Stromal cell of bone marrow (primary cell): Measurements from ENCODE around the gene TMEM163.

ENCODE experiments used
- DNase-seq: peaks from one replicate; pipeline ENCODE4 v3.0.0-alpha.2; 2012; ENCODE audit warnings: low read depth

TMEM163 gene

GRCh38 chr2:134692499-134692898, 26.3 kb downstream of the TMEM163 start:
- no peak for DNase-seq

GRCh38 chr2:134690629-134691215, 28.1 kb downstream of the TMEM163 start:
- DNase-seq, result no peak

DNA sequence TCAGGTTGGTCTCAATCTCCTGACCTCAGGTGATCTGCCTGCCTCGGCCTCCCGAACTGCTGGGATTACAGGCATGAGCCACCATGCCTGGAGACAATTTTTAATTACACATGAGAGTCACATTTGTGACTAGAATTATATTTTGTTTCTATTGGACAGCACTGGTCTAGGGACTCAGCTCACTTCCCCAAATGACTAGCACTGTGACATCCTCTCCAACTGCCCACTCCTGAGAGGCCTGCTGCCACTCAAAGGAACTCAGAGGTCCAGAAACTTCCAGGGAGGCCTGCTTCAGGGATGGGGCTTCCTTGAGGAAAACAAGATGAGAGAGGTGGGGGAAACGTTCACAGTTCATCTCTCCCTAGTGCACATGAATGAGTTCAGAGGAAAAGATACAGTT, 29.5 kb downstream of the TMEM163 start:
- DNase-seq, result no peak

DNA sequence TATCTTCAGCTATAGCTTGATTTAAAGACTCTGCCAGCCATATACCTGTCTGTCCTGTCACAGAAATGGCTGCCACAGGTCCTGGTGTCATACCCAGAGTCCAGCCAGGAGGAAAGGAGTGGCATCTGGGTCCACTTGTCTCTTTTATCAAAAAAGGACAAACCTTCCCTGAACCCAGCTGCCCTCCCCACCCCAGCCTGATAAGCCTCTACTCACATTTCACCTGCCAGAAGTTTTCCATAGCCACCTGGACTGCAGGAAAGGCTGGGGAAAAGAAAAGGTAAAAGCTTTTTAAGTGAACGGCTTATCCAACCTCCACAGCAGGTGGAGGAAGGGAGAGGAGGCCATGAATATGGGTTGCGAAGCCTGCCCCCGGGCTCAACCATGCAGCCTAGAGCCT, 32.8 kb downstream of the TMEM163 start:
- DNase-seq, result no peak

DNA sequence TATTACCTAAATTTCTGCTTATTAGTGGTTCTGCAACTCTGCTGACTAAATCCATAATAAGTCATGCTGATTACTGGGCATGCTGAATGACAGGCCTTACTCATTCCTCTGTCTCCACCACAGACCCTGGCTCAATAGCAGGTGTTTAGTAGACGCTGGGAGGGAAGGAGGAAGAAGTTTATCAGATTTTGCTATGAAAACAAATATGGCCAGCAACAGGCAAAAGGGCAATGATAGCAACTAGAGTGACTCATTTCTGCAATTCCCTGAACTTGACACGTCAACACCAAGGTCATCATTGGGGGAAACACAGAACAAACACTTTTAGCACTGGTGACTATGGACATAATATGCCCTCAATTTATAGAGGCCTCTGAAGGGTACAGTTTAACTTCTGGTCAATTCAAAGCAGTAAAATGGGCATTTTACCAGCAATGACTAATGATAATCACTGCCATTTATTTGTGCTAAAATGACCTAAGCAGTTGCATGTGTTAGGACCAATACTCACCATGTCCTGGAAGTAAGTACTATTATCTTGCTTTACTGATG, 35.2 kb downstream of the TMEM163 start:
- no peak for DNase-seq

DNA sequence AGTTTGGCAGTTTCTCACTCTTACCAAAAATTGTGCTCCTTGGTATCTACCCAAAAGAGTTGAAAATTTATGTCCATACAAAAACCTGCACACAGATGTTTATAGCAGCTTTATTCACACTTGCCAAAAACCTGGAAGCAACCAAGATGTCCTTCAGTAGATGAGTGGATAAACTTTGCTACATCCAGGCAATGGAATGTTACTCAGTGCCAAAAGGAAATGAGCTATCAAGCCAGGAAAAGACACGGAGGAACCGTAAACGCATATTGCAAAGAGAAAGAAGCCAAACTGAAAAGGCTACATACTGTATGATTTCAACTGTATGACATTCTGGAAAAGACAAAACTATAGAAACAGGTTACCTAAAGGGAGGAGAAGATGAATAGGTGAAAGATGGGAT, 36.1 kb downstream of the TMEM163 start:
- DNase-seq, result no peak

DNA sequence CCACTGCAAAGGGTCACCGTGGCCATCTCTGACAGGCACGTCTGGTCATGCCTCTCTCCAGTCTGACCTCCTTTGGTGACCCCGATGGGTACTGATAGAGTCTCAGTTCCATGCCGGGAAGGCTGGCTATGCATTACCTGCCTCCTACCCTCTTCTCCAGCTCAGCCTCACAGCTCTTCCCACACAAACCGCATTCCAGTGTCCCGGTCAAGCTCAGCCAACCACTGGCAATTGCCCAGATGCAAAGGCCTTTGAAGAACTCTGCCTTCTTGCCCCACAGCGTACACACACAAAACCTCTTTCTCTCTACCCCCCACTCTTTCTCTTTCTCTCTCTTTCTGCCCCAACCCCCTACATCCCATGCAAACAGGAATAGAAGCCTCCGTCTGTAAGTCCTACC, 37.6 kb downstream of the TMEM163 start:
- DNase-seq, result no peak

GRCh38 chr2:134679745-134680144, 39.1 kb downstream of the TMEM163 start:
- no peak for DNase-seq

DNA sequence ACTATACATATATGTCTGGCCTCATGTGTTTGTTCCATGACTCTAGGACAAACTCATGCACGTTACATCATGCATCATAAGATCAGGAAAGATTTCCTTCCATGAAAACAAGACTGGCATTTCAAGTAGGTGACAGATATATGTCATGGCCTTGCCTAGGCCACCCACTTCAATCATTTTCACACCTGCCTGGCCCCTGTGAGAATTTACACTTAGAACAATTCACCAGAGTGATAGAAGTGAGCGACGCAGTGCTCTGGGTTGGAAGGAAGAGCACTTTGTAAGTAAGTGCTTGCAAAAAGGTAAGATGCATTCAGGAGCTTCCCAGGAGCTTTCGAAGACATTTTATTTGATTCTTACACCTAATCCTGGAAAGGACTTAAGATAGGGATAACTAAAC, 39.5 kb downstream of the TMEM163 start:
- no peak for DNase-seq

- DNase-seq, result no peak
These were observed 40.7 kb downstream of the TMEM163 start for GRCh38 chr2:134677856-134678756.

- DNase-seq, result no peak
These were observed 41.8 kb downstream of the TMEM163 start for GRCh38 chr2:134676960-134677359.

- DNase-seq, result peak; percentile 13
These were observed 43.5 kb downstream of the TMEM163 start for GRCh38 chr2:134675314-134675713.

GRCh38 chr2:134674687-134675086, 44.1 kb downstream of the TMEM163 start:
- no peak for DNase-seq

GRCh38 chr2:134671513-134671912, 47.3 kb downstream of the TMEM163 start:
- no peak for DNase-seq

DNA sequence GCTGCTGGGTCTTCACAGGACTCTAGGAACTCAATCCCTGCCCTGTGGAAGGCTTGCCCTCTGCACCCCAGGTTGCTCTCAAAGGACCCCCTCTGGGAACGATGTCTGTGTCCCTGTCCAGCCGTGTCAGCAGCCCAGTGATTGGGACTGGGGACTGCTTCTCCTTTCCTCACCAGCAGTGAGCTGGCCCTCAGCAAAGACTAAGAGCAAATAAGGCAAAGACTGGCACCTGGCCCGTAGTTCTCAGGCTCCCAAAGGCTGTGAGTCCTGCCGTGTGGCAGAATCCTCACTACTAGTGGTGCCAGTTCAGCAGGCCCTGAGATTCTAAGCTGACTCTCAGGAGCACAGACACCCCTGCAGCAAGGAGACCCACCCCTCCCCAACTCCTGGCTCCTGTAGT, 47.8 kb downstream of the TMEM163 start:
- no peak for DNase-seq

DNA sequence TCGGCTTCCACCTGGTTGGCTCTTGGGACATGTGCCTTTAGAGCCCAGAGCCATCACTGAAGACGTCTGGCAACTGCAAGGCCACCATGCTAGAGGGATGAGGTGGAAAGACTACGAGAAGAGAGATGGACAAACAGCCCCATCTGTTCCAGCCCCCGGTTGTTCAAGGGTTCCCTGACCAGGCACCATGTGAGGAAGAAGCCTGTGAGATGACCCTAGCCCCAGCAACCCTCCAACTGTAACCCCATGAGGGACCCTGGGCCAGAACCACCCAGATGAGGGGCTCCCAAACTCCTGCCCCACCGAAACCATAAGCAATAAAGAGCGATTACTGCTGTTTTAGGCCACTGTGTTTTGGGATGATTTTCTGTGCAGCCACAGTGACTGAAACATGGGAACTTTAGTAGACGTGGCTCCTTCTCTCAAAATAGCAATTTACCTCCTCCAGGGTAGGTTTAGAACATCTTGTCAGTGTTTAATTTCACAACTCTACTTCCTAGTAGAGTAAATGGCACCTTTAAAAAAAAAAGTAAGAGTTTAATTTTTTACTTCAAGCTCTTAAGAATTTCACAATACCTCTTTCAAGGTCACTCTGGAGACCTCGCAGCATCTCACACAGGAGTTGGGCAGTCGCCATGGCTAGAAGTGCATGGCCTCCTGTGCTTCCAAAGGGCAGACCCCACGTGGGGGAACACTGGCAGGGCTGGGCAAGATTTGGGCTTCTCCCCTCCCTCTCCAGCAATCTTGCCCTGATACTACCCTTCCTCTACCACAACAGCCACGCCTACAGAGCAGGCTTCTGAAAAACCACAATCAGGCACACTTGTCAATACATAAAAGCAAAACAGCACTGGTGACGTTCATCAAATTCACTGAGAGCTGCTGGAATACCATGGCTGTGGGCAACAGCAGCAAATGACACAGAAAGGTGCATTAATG, 48.8 kb downstream of the TMEM163 start:
- DNase-seq, result no peak

- no peak for DNase-seq
These were observed 50.0 kb downstream of the TMEM163 start for GRCh38 chr2:134668821-134669220.

DNA sequence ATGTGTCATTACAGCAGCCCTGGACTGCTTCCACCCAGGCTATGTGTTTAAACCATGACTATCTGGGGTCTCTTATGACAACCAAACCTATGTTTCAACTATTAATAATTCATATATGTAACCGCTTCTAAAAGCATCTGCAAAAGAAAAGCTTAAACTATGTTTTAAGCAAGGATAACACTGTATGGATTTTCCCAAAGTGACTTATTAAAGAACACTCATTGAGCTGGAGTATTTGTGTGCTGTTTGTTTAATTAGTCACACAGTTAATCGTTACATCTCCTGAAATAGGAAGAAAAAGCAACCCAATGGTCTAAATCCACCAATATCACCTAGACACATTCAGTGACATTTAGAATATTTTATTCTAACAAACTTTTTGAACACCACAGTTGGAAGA, 51.3 kb downstream of the TMEM163 start:
- no peak for DNase-seq

DNA sequence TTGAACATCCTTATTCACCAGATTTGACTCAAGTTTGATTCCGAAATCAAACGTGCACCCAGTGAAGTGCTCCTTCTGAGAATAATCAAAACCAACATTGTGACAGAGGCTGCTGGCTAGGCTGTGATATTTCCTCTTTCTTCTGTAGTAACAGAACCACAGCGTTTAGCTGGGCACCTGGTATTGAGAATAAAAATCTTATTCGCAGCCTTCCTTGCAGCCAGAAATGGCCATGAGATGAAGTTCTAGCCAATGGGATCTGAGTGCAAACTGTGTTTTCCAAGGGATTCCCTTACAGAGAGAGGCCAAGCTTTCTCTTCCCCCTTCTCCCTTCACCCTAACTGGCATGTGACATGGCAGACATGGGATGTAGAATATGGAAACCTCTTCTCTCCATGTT, 51.7 kb downstream of the TMEM163 start:
- DNase-seq, result no peak

DNA sequence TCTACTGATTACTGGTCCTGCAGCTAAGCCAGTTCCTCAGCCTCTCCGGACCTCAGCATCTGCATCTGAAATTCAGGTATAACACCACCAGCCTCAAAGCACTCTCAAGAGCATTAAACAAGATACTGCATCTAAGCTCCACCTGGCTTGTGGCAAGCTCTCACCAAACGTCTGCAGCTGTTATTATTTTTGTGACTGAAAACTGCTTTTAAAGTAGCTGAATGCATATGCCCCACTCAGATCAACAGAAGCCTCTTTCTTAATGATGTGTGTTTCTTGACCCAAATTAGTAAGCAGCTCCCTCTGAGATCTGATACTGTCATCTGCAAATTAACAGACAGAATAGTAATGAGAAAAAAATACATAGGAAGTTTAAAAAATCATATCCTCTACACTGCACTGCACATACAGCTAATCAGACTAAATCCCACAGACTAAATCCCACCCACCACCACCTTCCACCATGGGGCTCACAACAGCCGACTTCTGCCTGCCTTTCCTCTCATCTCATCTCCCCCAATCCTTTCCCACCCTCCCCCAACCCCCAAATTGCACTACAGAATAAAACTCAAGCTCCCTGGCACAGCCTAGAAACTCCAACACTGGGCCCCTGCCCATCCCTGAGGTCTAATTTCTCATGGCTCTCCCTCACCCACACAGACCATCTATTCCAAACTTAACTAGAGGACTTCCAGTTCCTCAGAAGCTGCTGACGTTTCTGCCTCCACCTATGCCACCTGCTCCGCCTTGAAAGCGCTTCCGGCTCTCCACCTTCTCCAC, 52.9 kb downstream of the TMEM163 start:
- DNase-seq, result no peak
